HG03139 (cell line): Measurements from ENCODE around the gene B3GLCT.

Experiments
- ATAC-seq: cut with Tn5 transposase; IDR thresholded peaks from one replicate; pipeline ENCODE4 v1.9.1; 2021; ENCODE audit not compliant: unreplicated experiment

B3GLCT gene

DNA sequence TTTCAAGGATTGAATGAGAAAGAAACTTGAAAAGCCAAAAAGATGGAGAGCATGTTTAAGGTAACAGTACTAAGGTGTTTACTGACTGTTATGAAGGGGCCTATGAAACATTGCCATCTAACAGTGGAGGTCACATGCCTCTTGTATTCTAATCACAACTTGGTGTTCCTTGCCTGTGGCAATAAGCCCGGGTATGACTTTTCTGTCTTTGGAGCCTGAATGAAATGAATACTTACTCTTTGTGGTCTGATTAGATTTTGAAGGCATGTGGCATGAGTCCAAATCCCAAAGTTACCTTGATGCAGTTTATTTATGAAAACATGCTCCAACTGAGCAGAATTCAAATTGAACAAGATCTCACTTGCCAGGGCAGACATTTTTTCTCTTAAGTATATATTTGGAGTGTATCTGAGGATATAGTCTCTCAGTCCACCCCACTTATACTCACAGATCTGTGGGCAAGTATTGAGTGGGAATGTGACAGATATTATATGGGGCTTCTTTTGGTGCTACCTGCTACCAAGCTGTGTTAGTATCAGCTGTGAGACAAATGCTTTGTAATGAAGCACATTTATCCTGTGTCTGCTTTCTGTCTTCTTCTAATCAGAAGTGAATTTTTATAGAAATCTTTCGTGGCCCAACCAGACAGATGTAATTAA lies 67.5 kb downstream of the B3GLCT start:
- no peak for ATAC-seq

DNA sequence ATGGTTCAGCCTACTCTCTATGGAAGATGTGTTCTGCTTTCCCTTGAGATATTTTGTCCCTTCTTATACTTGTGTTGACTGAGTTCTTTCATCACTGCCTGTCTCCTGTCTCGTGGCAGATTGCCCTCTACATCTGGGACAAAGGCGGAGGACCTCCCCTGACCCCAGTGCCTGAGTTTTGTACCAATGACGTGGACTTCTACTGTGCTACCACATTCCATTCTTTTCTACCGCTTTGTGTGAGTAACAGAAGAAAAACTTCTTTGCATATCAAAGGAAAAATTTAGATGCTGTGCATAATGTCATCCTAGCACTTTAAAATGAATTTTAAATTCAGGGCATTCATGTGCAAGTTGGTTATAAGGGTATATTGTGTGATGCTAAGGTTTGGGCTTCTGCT lies 74.6 kb downstream of the B3GLCT start:
- ATAC-seq = no peak

DNA sequence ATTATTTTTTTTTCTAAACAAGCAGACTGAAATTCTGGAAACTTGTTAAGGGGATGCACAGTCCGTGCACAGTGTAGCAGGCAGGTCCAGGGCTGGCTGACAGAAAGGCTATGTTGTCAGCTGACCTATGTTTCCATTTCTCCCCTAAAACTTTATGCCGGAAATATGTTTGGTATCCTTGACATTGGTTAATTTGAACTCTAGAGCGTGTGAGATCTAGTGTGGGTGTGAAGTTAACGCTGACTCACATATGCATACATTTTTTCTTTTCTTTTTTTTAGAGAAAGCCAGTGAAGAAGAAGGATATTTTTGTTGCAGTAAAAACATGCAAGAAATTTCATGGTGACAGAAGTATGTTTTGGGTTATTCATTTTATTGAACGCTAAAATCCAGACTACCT lies 76.6 kb downstream of the B3GLCT start:
- ATAC-seq = no peak

DNA sequence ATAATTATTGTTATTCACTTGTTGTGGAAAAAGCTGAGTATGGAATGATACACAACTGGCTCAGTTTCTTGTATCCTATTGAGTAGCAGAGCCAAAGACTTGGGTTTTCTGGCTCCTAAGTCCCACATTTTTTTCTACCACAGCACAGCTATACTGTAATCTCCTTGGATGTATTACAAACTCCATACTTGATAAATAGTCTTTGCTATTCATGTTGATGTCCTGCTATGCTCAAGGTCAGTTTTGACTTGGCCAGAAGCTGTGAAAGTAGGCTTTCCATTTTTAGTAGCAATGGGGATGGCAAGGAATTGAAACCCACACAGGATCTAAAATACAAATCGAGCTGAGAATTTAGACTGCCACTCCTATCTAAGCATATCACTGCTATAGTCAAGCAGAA lies 79.1 kb downstream of the B3GLCT start:
- ATAC-seq = no peak

DNA sequence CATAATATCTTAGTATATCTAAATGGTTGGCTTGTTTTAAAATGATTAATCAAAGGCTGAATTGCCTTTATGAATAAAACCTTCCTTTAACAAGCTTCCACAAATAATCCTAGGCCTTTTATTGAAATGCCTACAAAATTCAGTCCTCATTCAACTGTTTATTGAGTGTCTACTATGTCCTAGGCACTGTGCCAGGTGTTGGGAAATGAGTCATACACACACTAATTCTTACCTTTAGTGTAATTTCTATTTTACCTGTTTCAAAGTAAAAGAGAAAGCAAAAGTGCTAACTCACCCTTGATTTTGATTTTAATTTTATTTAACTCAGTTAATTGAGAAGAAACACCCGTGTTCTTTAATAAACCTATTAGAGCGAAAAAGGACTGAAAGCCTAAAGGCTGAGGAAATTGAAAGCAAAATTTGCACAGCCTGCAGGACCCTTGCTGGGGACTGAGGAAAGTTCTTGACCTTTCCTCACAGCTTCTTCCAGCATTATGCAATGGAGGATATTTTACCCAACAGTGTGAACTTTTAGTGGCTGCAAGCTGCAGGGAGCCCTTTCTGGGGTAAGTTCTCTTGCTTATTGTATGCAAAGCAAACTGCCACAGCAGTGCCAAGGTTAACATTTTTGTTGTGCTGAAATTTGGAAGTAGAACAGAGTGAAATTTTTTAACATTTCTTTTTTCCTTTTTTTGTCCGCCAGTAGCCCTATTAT lies 83.1 kb downstream of the B3GLCT start:
- no peak for ATAC-seq

DNA sequence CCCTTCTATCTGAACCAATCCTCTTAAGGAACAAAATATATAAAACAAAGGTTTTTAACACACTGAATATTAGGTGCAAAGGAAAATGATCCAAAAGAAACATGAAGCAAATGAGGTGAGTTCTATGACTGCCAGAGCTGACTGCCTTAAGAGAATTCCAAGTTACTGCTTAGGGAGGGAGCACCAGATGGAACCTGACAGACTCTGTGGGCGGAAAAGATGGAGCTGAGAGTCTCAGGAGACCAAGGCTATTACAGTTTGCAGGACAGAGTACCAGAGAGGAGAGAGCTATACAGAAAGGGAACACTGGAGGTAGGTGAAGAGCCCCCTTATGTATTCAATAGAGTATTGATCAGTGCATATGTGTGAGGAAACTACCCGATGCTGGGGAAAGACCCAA lies 87.2 kb downstream of the B3GLCT start:
- ATAC-seq = no peak

DNA sequence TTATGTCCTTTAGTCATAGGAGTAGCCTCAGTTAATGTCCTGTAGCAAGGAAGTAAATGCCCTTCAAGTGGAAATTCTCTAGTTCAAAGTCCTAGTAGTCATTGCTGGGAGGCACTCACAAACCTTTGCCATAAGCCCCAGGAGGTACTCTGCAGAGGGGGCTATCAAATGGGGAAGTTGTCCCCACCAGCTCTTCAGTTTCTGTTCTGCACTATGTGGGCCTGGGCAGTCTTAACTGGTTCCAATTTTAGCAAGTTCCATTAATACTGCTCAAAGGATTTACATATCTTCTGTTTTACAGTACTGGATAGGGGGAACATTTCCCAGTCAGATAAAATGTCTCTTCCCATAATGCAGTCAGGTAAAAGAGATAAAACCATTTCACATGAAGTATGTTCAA lies 101.3 kb downstream of the B3GLCT start:
- no peak for ATAC-seq

DNA sequence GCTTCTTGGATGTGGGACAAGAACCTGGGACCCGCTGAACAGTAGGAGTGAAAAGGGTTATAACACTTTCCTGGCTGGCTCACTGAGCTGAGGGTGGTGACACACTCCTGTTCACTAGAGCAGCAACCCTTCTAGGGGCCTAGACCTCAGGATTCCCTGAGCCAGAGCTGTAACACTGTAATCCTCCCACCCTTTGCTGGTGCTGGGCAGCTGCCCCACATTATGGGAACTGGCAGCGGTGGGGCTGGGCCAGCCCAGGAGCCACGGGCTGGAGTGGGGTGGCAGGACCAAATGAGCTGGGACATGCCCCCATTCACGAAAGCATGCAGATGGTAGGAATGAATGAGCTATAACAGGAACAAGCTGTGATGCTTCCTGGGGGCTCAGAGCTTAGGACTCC lies 110.6 kb downstream of the B3GLCT start:
- no peak for ATAC-seq

DNA sequence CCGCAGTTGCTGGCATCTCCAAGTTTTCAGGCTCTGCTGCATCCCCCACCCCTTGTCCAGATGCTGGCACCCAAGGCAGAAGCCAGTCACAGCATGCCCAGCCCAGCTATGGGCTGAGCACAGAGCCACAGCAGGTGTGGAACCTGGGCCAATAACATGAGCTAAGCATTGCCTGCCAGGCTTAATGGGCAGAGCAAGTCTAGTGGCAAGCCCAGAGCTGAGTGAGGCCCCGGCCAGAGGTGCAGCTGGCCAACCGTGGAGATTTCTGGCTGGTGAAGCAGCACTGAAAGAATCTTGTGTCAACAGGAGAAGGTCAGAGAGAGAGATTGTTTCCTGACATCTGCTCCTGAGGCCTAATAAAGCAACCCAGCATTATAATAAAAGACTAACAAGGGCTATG lies 111.0 kb downstream of the B3GLCT start:
- no peak for ATAC-seq

DNA sequence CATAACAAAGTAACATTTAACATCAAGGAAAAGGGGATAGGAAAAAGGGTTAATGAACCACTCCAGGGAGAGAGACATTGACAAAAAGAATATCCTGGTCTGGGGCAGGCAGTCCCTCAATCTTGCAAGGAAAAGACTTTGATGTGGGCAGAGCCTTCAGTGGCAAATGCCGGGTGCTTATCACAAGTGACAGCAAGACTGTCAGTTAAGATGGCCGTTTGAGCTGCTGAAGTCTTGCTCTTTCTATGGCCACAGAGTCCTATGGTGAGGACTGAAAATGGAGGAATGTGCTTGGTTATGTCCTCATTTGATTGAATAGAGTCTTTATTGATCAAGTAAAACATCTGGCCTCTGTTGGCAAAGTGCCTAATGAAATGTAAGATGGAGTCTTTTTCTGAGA lies 112.1 kb downstream of the B3GLCT start:
- no peak for ATAC-seq

DNA sequence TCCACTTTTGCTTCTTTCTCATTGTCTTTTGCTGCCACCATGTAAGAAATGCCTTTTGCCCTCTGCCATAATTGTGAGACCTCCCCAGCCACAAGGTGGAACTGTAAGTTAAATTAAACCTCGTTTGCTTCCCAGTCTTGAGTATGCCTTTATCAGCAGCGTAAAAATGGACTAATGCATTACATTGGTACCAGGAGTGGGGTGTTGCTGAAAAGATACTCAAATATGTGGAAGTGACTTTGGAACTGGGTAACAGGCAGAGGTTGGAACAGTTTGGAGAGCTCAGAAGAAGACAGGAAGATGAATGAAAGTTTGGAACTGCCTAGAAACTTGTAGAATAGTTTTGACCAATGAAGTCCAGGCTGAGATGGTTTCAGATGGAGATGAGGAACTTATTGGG lies 115.2 kb downstream of the B3GLCT start:
- no peak for ATAC-seq

DNA sequence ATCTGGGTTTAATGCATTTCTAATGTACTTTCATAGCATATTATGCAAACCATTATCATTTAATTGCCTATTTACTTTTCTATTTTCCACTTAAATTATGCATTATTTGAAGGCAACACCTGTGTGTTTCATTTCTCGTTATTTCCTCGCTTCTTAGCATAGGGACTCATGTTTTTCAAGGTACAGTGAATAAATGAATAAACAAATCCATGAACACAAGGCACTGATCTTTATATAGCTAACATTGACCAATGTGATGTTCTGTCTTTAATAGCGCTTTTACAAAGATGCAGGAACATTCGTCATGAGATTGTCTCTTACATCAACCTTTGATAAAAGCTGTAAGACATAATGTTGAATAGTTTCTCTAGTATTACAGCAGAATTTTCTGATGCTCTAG lies 121.2 kb downstream of the B3GLCT start:
- ATAC-seq = no peak

DNA sequence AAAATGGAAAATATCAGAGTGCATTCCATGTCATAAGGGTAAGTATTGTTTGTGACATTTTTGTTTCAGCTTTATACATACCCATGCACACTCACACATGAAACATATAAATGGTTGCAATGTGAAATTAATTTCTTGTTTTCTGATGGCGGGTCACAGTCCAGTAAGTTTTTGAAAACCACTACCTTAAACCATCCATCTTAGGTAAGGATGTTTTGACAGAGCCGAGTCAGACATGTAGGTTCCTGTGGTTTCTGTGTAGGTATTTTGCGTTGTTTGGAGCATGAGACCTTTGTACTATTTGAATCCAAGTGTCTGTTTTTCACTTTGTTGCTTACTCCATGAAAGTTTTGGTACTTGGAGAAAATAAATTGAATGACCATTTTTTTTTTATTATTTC lies 121.7 kb downstream of the B3GLCT start:
- ATAC-seq = no peak

DNA sequence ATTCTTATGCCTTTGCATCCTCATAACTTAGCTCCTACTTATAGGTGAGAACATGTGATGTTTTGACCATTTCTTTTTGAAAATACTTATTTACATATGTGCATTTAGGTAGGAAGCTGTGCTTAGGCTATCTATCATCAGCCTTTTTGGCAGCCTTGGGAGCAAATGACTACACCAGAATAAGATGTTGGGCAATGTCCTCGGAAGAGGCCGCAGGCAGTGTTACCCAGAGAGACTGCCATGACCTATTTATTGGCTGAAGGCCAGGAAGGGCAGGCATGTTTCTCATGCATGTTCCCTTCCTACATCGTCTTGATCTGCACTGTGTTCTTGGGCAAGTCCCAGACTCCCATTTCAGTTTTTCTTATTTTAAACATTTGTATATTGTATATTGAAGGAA lies 122.3 kb downstream of the B3GLCT start:
- ATAC-seq = no peak

DNA sequence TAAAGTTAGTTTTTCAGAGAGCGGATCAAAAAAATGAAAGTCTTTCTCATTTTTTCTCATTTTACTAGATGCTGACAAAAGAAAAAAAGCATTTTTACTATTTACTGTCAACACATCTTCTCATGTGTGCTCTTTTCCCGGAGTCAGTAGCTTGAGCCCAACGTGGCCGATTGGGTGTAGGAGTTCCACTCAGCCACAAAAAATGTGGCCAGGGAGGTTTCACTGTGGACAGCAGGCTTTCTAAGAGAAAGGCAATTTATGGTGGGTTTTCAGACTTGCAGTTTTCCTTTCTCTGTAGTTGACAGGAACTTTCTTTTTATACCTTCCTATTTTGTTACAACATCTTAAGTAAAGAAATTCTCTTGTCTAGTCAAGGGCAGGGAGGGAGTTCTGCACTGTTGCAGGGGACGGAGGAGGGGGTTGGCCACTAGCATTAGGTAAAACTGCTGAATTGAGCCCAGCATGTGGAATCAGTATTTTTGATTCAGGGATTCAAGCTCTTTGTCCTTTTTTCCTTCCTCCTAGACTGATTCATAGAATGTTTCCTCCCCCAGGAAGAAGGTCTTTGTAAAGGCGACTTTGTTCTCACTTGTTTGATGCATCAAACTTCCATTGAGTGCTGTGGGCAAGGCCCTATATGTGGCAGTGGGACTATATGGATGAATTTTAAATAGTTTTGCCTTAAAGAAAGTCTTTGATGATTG lies 123.1 kb downstream of the B3GLCT start:
- no peak for ATAC-seq

DNA sequence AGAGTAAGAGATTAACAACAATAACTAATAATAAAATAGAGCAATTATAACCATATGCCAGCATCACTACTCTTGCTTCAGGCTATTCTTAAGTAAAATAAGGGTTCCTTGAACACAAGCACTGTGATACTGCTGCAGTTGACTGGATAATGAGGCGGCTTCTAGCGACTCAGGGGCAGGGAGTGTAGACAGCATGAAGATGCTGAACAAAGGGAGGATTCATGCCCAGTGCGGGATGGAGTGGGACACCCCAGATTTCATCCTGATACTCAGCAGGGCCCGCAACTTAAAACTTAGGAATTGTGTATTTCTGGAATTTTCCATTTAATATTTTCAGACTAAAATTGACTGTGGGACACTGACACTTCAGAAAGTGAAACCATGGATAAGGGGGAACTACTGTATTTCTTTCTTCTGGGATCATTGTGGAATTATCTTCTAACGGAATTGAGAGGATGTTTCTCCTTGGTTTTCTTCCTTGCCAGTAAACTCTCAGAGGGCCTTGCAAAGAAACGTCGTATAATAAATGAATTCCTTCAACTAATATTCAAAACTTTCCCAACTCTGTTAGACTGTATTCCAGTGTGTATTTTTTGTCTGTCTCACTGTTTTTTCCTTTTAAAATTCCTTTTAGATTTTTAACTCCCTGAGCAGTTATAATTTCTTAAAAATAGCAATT lies 127.5 kb downstream of the B3GLCT start:
- no peak for ATAC-seq

DNA sequence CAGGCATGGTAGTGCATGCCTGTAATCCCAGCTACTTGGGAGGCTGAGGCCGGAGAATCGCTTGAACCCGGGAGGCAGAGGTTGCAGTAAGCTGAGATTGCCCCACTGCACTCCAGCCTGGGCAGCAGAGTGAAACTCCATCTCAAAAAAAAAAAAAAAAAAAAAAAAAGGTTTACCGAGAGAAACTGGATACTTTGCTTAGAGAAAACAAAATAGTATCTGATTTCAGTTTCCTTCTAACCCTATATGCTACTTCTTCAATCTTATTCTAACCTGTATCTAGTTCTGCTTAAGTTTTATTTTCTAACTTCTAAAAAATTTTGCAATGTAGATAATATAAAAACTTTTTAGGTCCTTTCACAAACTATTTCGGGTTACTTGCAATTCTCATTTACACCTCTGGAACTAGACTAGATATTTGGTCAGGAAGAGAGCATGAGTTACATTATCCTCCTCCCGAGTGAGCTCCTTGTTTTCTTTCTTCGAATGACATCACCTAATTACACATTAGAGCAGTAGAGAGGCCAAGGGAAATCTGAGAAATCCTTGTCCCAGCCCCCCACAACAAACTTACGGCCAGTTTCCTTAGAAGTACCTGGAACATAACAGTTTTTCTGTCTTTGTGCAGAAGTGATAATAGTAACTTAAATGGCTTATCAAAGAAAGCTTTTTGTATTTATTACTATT lies 128.9 kb downstream of the B3GLCT start:
- no peak for ATAC-seq

DNA sequence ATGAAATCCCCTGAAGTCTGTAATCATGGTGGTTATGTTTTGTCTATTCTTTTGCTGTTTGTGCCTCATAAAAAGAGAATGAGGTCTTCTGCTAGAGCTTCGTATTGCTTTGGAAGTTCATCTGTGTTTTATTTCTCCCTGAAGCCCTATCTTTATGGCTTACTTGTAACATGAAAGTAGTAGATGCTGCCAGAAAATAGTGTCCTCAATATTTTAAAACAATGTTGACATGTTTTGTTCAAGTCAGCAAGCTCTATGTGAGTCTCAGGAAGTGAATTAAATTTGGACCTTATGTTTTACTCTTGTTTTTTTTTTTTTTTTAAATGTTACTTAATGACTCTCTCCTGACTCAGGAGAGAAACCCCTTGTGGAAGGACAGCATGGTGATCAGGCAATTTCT lies 130.5 kb downstream of the B3GLCT start:
- no peak for ATAC-seq

DNA sequence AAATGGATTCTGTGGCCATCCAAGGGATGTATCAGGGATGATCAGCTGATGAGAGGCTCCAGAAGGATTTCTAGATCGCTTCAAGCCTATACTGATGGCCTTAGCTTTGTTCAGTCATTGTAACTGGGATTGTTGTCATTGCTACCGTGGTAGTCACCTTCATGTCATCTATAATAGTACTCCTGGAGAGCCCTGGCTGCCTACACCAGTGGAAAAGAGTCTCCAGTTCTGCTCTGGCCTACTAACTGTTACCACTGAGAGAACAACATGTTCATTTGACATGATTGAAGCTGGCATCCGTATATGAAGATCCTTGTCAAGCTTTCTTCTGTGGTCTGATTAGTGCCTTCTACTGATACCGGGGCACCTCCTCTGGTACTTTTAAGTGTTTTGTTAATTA lies 131.3 kb downstream of the B3GLCT start:
- no peak for ATAC-seq

DNA sequence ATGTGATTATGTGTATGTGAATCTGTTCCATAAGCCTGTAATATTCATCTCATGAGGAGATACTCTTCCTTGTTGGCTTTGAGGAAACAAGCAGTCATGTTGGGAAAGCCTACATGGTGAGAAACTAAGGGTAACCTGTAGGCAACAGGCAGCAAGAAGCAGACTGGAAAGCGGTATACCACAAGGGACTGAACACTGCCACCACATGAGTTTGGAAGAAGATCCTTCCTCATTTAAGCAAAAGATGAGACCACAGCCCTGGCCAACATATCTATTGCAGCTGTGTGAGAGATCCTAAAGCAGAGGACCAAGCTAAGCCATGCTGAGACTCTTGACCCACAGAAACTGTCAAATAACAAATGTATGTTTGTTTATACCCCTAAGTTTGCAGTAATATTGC lies 134.8 kb downstream of the B3GLCT start:
- no peak for ATAC-seq

DNA sequence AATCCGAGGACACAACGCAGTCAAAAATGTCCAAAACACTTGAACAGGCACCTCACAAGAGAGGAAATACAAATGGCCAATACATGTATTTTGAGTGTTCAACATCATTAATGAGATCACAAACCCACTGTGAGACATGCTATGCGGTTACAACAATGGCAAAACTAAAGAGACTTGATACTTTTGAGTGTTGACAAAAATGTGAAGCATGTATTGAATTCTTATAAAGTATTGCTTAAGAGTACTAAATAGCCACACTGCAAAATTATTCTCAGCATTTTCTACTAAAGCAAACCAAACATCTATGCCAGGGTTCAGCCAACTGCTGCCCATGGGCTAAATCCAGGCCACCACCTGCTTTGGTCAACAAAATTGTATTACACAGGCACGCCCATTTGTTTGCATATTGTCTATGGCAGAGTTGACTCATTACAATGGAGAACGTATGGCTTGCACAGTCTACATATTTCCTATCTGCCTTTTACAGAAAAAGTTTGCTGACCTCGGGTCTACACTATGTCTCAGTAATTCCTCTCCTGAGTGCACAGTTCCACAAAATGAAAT lies 135.3 kb downstream of the B3GLCT start:
- no peak for ATAC-seq
